Activated CD8-positive, alpha-beta memory T cell treated with anti-CD3 and anti-CD28 coated beads, Interleukin-2, amount 50 U/mL, for 24 hours (primary cell): ENCODE data around the gene GRAMD4.
"Not testable (repeated sequence)": the region's sequence is repeated elsewhere in the genome, so short reads cannot be mapped to it uniquely, and the experiment has no call there.

Source experiments
- DNase-seq: peaks from one replicate; pipeline ENCODE4 v3.0.0-alpha.2; 2020; ENCODE audit errors: extremely low read depth

The GRAMD4 gene

GRCh38 chr22:46637711-46638600 lies 17.8 kb downstream of the GRAMD4 start:
- DNase-seq, result no peak

- no peak for DNase-seq
These were observed 18.6 kb downstream of the GRAMD4 start for GRCh38 chr22:46638601-46639431.

- DNase-seq, result no peak
These were observed 19.7 kb downstream of the GRAMD4 start for GRCh38 chr22:46639843-46640242.

- DNase-seq, result no peak
These were observed 20.3 kb downstream of the GRAMD4 start for GRCh38 chr22:46640293-46641055.

GRCh38 chr22:46641811-46642266 lies 21.7 kb downstream of the GRAMD4 start:
- DNase-seq, result no peak

- not testable (repeated sequence) for DNase-seq
These were observed 22.8 kb downstream of the GRAMD4 start for GRCh38 chr22:46642840-46643480.

- no peak for DNase-seq
These were observed 26.5 kb downstream of the GRAMD4 start for GRCh38 chr22:46646531-46647215.

- not testable (repeated sequence) for DNase-seq
These were observed 28.1 kb downstream of the GRAMD4 start for GRCh38 chr22:46648225-46648820.

- DNase-seq, result no peak
These were observed 29.2 kb downstream of the GRAMD4 start for GRCh38 chr22:46649141-46650077.

GRCh38 chr22:46650078-46650810 lies 30.1 kb downstream of the GRAMD4 start:
- no peak for DNase-seq

GRCh38 chr22:46651316-46651715 lies 31.1 kb downstream of the GRAMD4 start:
- no peak for DNase-seq

GRCh38 chr22:46652081-46652846 lies 32.1 kb downstream of the GRAMD4 start:
- DNase-seq, result no peak

- DNase-seq, result no peak
These were observed 32.7 kb downstream of the GRAMD4 start for GRCh38 chr22:46652847-46653331.

GRCh38 chr22:46653596-46653995 lies 33.4 kb downstream of the GRAMD4 start:
- DNase-seq, result no peak

GRCh38 chr22:46654426-46654825 lies 34.2 kb downstream of the GRAMD4 start:
- DNase-seq, result no peak

- DNase-seq, result no peak
These were observed 34.9 kb downstream of the GRAMD4 start for GRCh38 chr22:46654927-46655595.
